HG03045 (cell line): ENCODE results near the gene FTSJ1.
"Not testable (repeated sequence)": the region's sequence is repeated elsewhere in the genome, so short reads cannot be mapped to it uniquely, and the experiment has no call there.

Source experiments
- ATAC-seq: cut with Tn5 transposase; IDR thresholded peaks from one replicate; pipeline ENCODE4 v1.9.1; 2021; ENCODE audit warnings: mild to moderate bottlenecking, moderate library complexity; ENCODE audit not compliant: unreplicated experiment

FTSJ1 gene

GRCh38 chrX:48492293-48492910 lies 16.4 kb downstream of the FTSJ1 start:
- ATAC-seq: no peak

GRCh38 chrX:48493890-48494364 lies 17.9 kb downstream of the FTSJ1 start:
- ATAC-seq: no peak

- no peak for ATAC-seq
Measured at GRCh38 chrX:48496660-48497059, 20.7 kb downstream of the FTSJ1 start.

- no peak for ATAC-seq
Measured at GRCh38 chrX:48497871-48498270, 21.9 kb downstream of the FTSJ1 start.

- ATAC-seq: no peak
Measured at GRCh38 chrX:48498374-48498809, 22.4 kb downstream of the FTSJ1 start.

- no peak for ATAC-seq
Measured at GRCh38 chrX:48504261-48504660, 28.3 kb downstream of the FTSJ1 start.

GRCh38 chrX:48505481-48505880 lies 29.5 kb downstream of the FTSJ1 start:
- no peak for ATAC-seq

- no peak for ATAC-seq
Measured at GRCh38 chrX:48507246-48507645, 31.2 kb downstream of the FTSJ1 start.

GRCh38 chrX:48508400-48509244 lies 32.6 kb downstream of the FTSJ1 start, which contains the start of gene PORCN:
Gene PORCN (plus strand): TSS chrX:48508992. CDS start chrX:48509821, 829 bp downstream.
- ATAC-seq: peak; percentile 89

- no peak for ATAC-seq
Measured at GRCh38 chrX:48509245-48509590, 33.2 kb downstream of the FTSJ1 start.

GRCh38 chrX:48509619-48510018 lies 33.6 kb downstream of the FTSJ1 start:
- no peak for ATAC-seq

GRCh38 chrX:48511560-48511959 lies 35.6 kb downstream of the FTSJ1 start:
- no peak for ATAC-seq

- no peak for ATAC-seq
Measured at GRCh38 chrX:48512371-48512935, 36.5 kb downstream of the FTSJ1 start.

- ATAC-seq: no peak
Measured at GRCh38 chrX:48513670-48514069, 37.7 kb downstream of the FTSJ1 start.

GRCh38 chrX:48514126-48514806 lies 38.3 kb downstream of the FTSJ1 start:
- no peak for ATAC-seq

GRCh38 chrX:48514868-48515460 lies 39.0 kb downstream of the FTSJ1 start:
- ATAC-seq: no peak

- no peak for ATAC-seq
Measured at GRCh38 chrX:48515842-48516241, 39.8 kb downstream of the FTSJ1 start.

- no peak for ATAC-seq
Measured at GRCh38 chrX:48516285-48516684, 40.3 kb downstream of the FTSJ1 start.

GRCh38 chrX:48516987-48517386 lies 41.0 kb downstream of the FTSJ1 start:
- ATAC-seq: no peak

- not testable (repeated sequence) for ATAC-seq
Measured at GRCh38 chrX:48519481-48519880, 43.5 kb downstream of the FTSJ1 start.

GRCh38 chrX:48520455-48520854 lies 44.5 kb downstream of the FTSJ1 start:
- no peak for ATAC-seq
